Activated CD8-positive, alpha-beta memory T cell treated with anti-CD3 and anti-CD28 coated beads for 48 hours (primary cell): Measurements from ENCODE around the gene PLEKHG4.

ENCODE experiments used
- DNase-seq, 3 experiments: peaks; one replicate each; pipeline ENCODE4 v3.0.0-alpha.2; 2020; ENCODE audit warnings: low read depth in 2 of 3, low spot score in 2 of 3

The PLEKHG4 gene

GRCh38 chr16:67326472-67327309 is 47.4 kb downstream of the PLEKHG4 start, which contains the start of the genes KCTD19 and LRRC36:
Gene KCTD19 (minus strand): TSS chr16:67326741. CDS start chr16:67326707, 34 bp downstream.
Gene LRRC36 (plus strand): TSS chr16:67326815. CDS start chr16:67326863, 48 bp downstream.
- DNase-seq = peak; percentile 67 to 78 (median 69)

- no peak for DNase-seq
Measured at GRCh38 chr16:67327743-67328142, 48.4 kb downstream of the PLEKHG4 start.

GRCh38 chr16:67329901-67330300 is 50.6 kb downstream of the PLEKHG4 start:
- no peak for DNase-seq

GRCh38 chr16:67333315-67333714 is 54.0 kb downstream of the PLEKHG4 start:
- no peak for DNase-seq

- DNase-seq = no peak
Measured at GRCh38 chr16:67336116-67336515, 56.8 kb downstream of the PLEKHG4 start.

- DNase-seq = no peak
Measured at GRCh38 chr16:67336648-67337047, 57.3 kb downstream of the PLEKHG4 start.
